ENCODE measurements around the gene SLIT3.

Gene SLIT3

DNA sequence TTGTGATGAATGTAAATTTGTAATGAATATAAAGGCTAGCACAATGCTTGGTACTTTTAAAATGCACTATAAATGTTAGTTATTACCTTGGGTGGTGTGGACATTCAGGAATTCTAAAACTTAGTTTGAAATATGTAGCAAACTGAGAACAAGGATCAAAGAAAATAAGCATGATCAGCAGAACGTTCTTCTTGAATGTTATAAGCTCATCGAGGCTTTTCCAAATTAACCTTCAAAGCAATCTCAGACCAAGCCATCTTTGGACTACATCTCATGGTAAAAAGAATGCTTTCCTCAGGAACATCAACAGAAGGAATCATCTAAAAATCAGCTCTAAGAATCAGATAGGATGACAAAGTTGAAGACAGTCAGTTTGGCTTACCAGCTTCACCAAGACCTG is 146.3 kb downstream of the SLIT3 start:
- H3K9ac ChIP-seq (ENCODE audit: low read depth in 1 of 2, low read length in 2 of 2) = no peak overlapping the region

GRCh38 chr5:169153405-169153804 is 147.5 kb downstream of the SLIT3 start:
- H3K4me1 ChIP-seq (ENCODE audit: control insufficient read depth in 2 of 2, insufficient read depth in 2 of 2, low read length in 2 of 2) = no peaks in the 10 kb centered on the region
- H3K9me3 ChIP-seq (ENCODE audit: control insufficient read depth in 2 of 2, low read length in 2 of 2) = no peaks in the 10 kb centered on the region
- no peak overlapping the region for H3K4me3 ChIP-seq (ENCODE audit: low read length in 2 of 2)
- no peaks in the 10 kb centered on the region for H3K36me3 ChIP-seq (ENCODE audit: control insufficient read depth in 2 of 2, insufficient read depth in 2 of 2, low read length in 2 of 2)
- H3K9ac ChIP-seq (ENCODE audit: low read depth in 1 of 2, low read length in 2 of 2) = no peak overlapping the region
- no peak overlapping the region for H3K27ac ChIP-seq (ENCODE audit: low read depth in 2 of 2, low read length in 2 of 2)
- no peaks in the 10 kb centered on the region for H3K27me3 ChIP-seq (ENCODE audit: control insufficient read depth in 2 of 2, insufficient read depth in 2 of 2, low read length in 2 of 2)

More for the DNA sequence above, 146.3 kb downstream of the SLIT3 start:
- H3K9me3 ChIP-seq (ENCODE audit: control insufficient read depth in 2 of 2, low read length in 2 of 2) = no peaks in the 10 kb centered on the region
- no peaks in the 10 kb centered on the region for H3K4me1 ChIP-seq (ENCODE audit: control insufficient read depth in 2 of 2, insufficient read depth in 2 of 2, low read length in 2 of 2)
- no peaks in the 10 kb centered on the region for H3K27me3 ChIP-seq (ENCODE audit: control insufficient read depth in 2 of 2, insufficient read depth in 2 of 2, low read length in 2 of 2)
- no peak overlapping the region for H3K4me3 ChIP-seq (ENCODE audit: low read length in 2 of 2)
- no peaks in the 10 kb centered on the region for H3K36me3 ChIP-seq (ENCODE audit: control insufficient read depth in 2 of 2, insufficient read depth in 2 of 2, low read length in 2 of 2)
- H3K27ac ChIP-seq (ENCODE audit: low read depth in 2 of 2, low read length in 2 of 2) = no peak overlapping the region

GRCh38 chr5:169152946-169153345 is 148.0 kb downstream of the SLIT3 start:
- no peaks in the 10 kb centered on the region for H3K4me1 ChIP-seq (ENCODE audit: control insufficient read depth in 2 of 2, insufficient read depth in 2 of 2, low read length in 2 of 2)
- H3K27ac ChIP-seq (ENCODE audit: low read depth in 2 of 2, low read length in 2 of 2) = no peak overlapping the region
- no peak overlapping the region for H3K4me3 ChIP-seq (ENCODE audit: low read length in 2 of 2)

GRCh38 chr5:169152453-169152852 is 148.5 kb downstream of the SLIT3 start:
- no peak overlapping the region for H3K4me3 ChIP-seq (ENCODE audit: low read length in 2 of 2)
- no peak overlapping the region for H3K27ac ChIP-seq (ENCODE audit: low read depth in 2 of 2, low read length in 2 of 2)
- H3K4me1 ChIP-seq (ENCODE audit: control insufficient read depth in 2 of 2, insufficient read depth in 2 of 2, low read length in 2 of 2) = no peaks in the 10 kb centered on the region
- no peaks in the 10 kb centered on the region for H3K27me3 ChIP-seq (ENCODE audit: control insufficient read depth in 2 of 2, insufficient read depth in 2 of 2, low read length in 2 of 2)
- H3K36me3 ChIP-seq (ENCODE audit: control insufficient read depth in 2 of 2, insufficient read depth in 2 of 2, low read length in 2 of 2) = no peaks in the 10 kb centered on the region
- no peaks in the 10 kb centered on the region for H3K9me3 ChIP-seq (ENCODE audit: control insufficient read depth in 2 of 2, low read length in 2 of 2)
- H3K9ac ChIP-seq (ENCODE audit: low read depth in 1 of 2, low read length in 2 of 2) = no peak overlapping the region

More at GRCh38 chr5:169152946-169153345, 148.0 kb downstream of the SLIT3 start:
- H3K36me3 ChIP-seq (ENCODE audit: control insufficient read depth in 2 of 2, insufficient read depth in 2 of 2, low read length in 2 of 2) = no peaks in the 10 kb centered on the region
- H3K27me3 ChIP-seq (ENCODE audit: control insufficient read depth in 2 of 2, insufficient read depth in 2 of 2, low read length in 2 of 2) = no peaks in the 10 kb centered on the region
- H3K9ac ChIP-seq (ENCODE audit: low read depth in 1 of 2, low read length in 2 of 2) = no peak overlapping the region
- H3K9me3 ChIP-seq (ENCODE audit: control insufficient read depth in 2 of 2, low read length in 2 of 2) = no peaks in the 10 kb centered on the region

DNA sequence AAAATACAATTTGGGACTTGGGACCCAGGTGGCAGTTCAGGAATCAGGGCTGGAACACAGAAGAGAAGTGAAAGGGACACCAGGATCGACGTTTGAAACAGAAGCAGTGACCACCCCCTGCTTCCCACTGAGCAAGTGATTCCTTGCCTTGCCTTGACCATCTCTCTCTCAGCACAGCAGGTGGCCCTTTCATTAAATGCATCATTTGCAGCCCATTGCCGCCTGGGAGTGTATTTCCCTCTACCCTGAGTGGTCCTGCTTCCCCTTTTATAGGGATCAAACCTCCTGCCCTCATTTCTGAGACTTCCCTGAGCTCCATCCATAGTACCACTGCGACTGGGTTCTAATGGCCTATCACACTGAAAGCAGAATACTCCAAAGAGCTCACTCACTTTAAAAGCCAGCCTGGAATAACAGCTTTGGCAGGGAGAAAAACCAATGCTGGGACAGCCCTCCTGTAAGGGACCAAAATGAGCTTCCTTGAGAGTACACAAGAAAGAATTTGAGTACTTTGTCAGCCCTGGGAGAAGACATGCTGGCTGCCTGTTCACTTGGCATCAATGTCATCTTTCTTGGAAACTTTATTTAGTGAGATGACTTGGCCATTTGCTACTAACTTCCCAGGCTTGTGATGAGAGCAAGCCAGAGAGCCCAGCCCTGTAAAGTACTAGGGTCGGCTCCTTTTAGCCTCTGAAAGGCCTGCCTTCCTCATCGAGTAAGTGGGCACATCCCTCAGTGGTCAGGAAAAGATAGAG is 149.7 kb downstream of the SLIT3 start:
- Histone ChIP-seq H3K4me1 (ENCODE audit: control insufficient read depth in 2 of 2, insufficient read depth in 2 of 2, low read length in 2 of 2) (no peaks in the 10 kb centered on the region), H3K9ac (ENCODE audit: low read depth in 1 of 2, low read length in 2 of 2) (no peak overlapping the region), H3K27ac (ENCODE audit: low read depth in 2 of 2, low read length in 2 of 2) (no peak overlapping the region), H3K27me3 (ENCODE audit: control insufficient read depth in 2 of 2, insufficient read depth in 2 of 2, low read length in 2 of 2) (no peaks in the 10 kb centered on the region), H3K9me3 (ENCODE audit: control insufficient read depth in 2 of 2, low read length in 2 of 2) (no peaks in the 10 kb centered on the region), H3K4me3 (ENCODE audit: low read length in 2 of 2) (no peak overlapping the region), H3K36me3 (ENCODE audit: control insufficient read depth in 2 of 2, insufficient read depth in 2 of 2, low read length in 2 of 2) (no peaks in the 10 kb centered on the region)

- H3K4me3 ChIP-seq (ENCODE audit: low read length in 2 of 2) = no peak overlapping the region
- no peaks in the 10 kb centered on the region for H3K9me3 ChIP-seq (ENCODE audit: control insufficient read depth in 2 of 2, low read length in 2 of 2)
- no peaks in the 10 kb centered on the region for H3K27me3 ChIP-seq (ENCODE audit: control insufficient read depth in 2 of 2, insufficient read depth in 2 of 2, low read length in 2 of 2)
- H3K4me1 ChIP-seq (ENCODE audit: control insufficient read depth in 2 of 2, insufficient read depth in 2 of 2, low read length in 2 of 2) = no peaks in the 10 kb centered on the region
- H3K9ac ChIP-seq (ENCODE audit: low read depth in 1 of 2, low read length in 2 of 2) = no peak overlapping the region
- no peaks in the 10 kb centered on the region for H3K36me3 ChIP-seq (ENCODE audit: control insufficient read depth in 2 of 2, insufficient read depth in 2 of 2, low read length in 2 of 2)
- no peak overlapping the region for H3K27ac ChIP-seq (ENCODE audit: low read depth in 2 of 2, low read length in 2 of 2)
Measured at GRCh38 chr5:169150108-169150507, 150.8 kb downstream of the SLIT3 start.

- Histone ChIP-seq H3K9ac (ENCODE audit: low read depth in 1 of 2, low read length in 2 of 2) (no peak overlapping the region), H3K27ac (ENCODE audit: low read depth in 2 of 2, low read length in 2 of 2) (no peak overlapping the region), H3K27me3 (ENCODE audit: control insufficient read depth in 2 of 2, insufficient read depth in 2 of 2, low read length in 2 of 2) (no peaks in the 10 kb centered on the region), H3K9me3 (ENCODE audit: control insufficient read depth in 2 of 2, low read length in 2 of 2) (no peaks in the 10 kb centered on the region), H3K4me1 (ENCODE audit: control insufficient read depth in 2 of 2, insufficient read depth in 2 of 2, low read length in 2 of 2) (no peaks in the 10 kb centered on the region), H3K36me3 (ENCODE audit: control insufficient read depth in 2 of 2, insufficient read depth in 2 of 2, low read length in 2 of 2) (no peaks in the 10 kb centered on the region), H3K4me3 (ENCODE audit: low read length in 2 of 2) (no peak overlapping the region)
Measured at GRCh38 chr5:169149317-169149716, 151.6 kb downstream of the SLIT3 start.

GRCh38 chr5:169148138-169148740 is 152.7 kb downstream of the SLIT3 start:
- H3K27ac ChIP-seq (ENCODE audit: low read depth in 2 of 2, low read length in 2 of 2) = no peak overlapping the region
- H3K27me3 ChIP-seq (ENCODE audit: control insufficient read depth in 2 of 2, insufficient read depth in 2 of 2, low read length in 2 of 2) = no peaks in the 10 kb centered on the region
- no peaks in the 10 kb centered on the region for H3K36me3 ChIP-seq (ENCODE audit: control insufficient read depth in 2 of 2, insufficient read depth in 2 of 2, low read length in 2 of 2)
- H3K4me1 ChIP-seq (ENCODE audit: control insufficient read depth in 2 of 2, insufficient read depth in 2 of 2, low read length in 2 of 2) = no peaks in the 10 kb centered on the region
- no peak overlapping the region for H3K4me3 ChIP-seq (ENCODE audit: low read length in 2 of 2)
- H3K9ac ChIP-seq (ENCODE audit: low read depth in 1 of 2, low read length in 2 of 2) = no peak overlapping the region
- no peaks in the 10 kb centered on the region for H3K9me3 ChIP-seq (ENCODE audit: control insufficient read depth in 2 of 2, low read length in 2 of 2)

- Histone ChIP-seq H3K9me3 (ENCODE audit: control insufficient read depth in 2 of 2, low read length in 2 of 2) (no peaks in the 10 kb centered on the region), H3K9ac (ENCODE audit: low read depth in 1 of 2, low read length in 2 of 2) (no peak overlapping the region), H3K4me3 (ENCODE audit: low read length in 2 of 2) (no peak overlapping the region), H3K4me1 (ENCODE audit: control insufficient read depth in 2 of 2, insufficient read depth in 2 of 2, low read length in 2 of 2) (peaks cover under 1 to 2% of the 10 kb centered on the region in 2 donors), H3K27ac (ENCODE audit: low read depth in 2 of 2, low read length in 2 of 2) (no peak overlapping the region), H3K27me3 (ENCODE audit: control insufficient read depth in 2 of 2, insufficient read depth in 2 of 2, low read length in 2 of 2) (no peaks in the 10 kb centered on the region), H3K36me3 (ENCODE audit: control insufficient read depth in 2 of 2, insufficient read depth in 2 of 2, low read length in 2 of 2) (no peaks in the 10 kb centered on the region)
Measured at GRCh38 chr5:169147534-169147933, 153.4 kb downstream of the SLIT3 start.

DNA sequence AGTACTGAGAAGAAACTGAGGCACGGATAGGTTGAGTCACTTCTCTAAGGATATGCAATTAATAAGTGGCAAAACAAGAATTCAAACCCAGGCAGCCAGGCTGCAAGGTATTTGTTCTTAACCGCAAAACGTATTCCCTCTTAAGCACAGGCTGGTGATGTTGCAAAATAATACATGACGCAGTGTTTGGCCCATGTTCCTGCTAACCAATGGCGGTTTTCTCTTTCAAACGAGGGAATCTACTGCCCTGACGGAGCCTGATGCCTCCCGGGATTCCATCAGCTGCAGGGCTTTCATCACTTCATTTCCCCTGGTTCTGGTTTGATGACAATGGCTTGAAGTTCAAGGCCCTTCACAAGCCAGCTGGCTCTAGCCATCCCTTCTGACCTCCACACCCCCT is 154.8 kb downstream of the SLIT3 start:
- no peaks in the 10 kb centered on the region for H3K9me3 ChIP-seq (ENCODE audit: control insufficient read depth in 2 of 2, low read length in 2 of 2)
- no peaks in the 10 kb centered on the region for H3K27me3 ChIP-seq (ENCODE audit: control insufficient read depth in 2 of 2, insufficient read depth in 2 of 2, low read length in 2 of 2)
- no peaks in the 10 kb centered on the region for H3K36me3 ChIP-seq (ENCODE audit: control insufficient read depth in 2 of 2, insufficient read depth in 2 of 2, low read length in 2 of 2)
- no peak overlapping the region for H3K9ac ChIP-seq (ENCODE audit: low read depth in 1 of 2, low read length in 2 of 2)
- no peak overlapping the region for H3K27ac ChIP-seq (ENCODE audit: low read depth in 2 of 2, low read length in 2 of 2)
- no peak overlapping the region for H3K4me3 ChIP-seq (ENCODE audit: low read length in 2 of 2)
- H3K4me1 ChIP-seq (ENCODE audit: control insufficient read depth in 2 of 2, insufficient read depth in 2 of 2, low read length in 2 of 2) = peaks cover 3 to 7% of the 10 kb centered on the region in 2 donors
